GM12865 (cell line): ENCODE measurements around the gene ADGRG6.
A peak's percentile ranks its signal among the peaks of the same experiment; 100 is the strongest.

Experiments
- DNase-seq: peaks from one replicate; pipeline ENCODE4 v3.0.0; 2010; ENCODE audit warnings: low read depth
- H3K4me3 ChIP-seq: 2 replicates; pipeline ENCODE4 v1.5.1; 2011; ENCODE audit warnings: mild to moderate bottlenecking, low read depth, low read length, control low read depth
- TF ChIP-seq, protein P1 (sequence below): IDR thresholded peaks from 2 replicates; pipeline ENCODE4 v1.5.1; 2011; ENCODE audit warnings: low read length, control low read depth, low read depth, inconsistent platforms; ENCODE audit not compliant: insufficient read depth; ENCODE audit errors: missing control alignments

ADGRG6 gene

DNA sequence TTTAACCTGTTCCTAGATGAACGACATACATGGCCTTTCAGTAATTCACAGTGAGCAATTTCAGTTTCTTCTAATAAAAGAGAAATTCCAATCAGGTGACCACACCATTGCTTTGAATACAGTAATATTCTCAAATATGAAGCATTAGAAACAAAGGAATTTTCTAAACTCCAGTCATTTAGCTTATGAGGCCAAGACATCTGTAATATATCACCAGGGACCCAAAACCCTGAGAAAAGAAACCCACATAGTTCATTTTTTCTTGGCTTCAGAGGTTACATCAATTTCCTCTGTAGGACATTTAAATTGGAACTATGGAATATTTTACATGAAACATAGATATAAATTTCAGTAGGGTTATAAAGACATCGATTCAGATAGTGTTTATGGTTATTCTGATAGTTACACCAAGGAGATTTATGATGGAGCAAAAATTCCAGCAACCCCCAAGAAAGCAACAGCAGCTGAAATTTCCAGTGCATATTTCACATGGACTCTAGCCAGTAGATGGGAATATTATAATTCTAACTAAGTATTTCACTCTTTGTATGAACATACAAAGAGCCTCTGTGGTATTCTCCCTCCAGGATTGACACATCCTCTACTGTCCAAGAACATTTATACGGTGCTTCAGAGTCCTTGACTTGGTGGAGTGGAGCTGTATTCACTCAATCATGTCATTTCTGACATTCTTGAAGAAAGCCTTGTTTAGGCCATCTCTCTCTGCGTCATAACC is 82.9 kb downstream of the ADGRG6 start:
- TF ChIP-seq, protein P1, sequence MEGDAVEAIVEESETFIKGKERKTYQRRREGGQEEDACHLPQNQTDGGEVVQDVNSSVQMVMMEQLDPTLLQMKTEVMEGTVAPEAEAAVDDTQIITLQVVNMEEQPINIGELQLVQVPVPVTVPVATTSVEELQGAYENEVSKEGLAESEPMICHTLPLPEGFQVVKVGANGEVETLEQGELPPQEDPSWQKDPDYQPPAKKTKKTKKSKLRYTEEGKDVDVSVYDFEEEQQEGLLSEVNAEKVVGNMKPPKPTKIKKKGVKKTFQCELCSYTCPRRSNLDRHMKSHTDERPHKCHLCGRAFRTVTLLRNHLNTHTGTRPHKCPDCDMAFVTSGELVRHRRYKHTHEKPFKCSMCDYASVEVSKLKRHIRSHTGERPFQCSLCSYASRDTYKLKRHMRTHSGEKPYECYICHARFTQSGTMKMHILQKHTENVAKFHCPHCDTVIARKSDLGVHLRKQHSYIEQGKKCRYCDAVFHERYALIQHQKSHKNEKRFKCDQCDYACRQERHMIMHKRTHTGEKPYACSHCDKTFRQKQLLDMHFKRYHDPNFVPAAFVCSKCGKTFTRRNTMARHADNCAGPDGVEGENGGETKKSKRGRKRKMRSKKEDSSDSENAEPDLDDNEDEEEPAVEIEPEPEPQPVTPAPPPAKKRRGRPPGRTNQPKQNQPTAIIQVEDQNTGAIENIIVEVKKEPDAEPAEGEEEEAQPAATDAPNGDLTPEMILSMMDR, result no peak
- no peak overlapping the region for H3K4me3 ChIP-seq
- no peak for DNase-seq

DNA sequence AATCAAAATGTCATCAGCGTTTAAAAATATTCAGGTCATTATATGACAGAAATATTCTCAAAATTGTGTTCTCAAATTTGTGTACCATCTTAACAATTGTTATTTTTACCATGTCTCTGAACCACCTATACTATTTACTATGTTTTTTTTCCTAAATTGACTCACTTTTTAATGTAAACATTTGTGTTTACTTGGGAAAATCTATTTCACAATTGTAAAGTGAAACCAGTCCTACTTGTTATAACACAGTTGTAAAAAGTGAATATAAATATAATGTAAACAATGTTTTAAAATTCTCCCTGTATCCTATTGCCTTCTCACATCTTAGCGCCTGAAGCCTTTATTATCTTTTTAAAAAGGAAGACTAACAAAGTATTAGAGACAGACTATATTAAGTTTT is 83.5 kb downstream of the ADGRG6 start:
- DNase-seq, result no peak
- H3K4me3 ChIP-seq, result no peak overlapping the region
- TF ChIP-seq, protein P1, result no peak

DNA sequence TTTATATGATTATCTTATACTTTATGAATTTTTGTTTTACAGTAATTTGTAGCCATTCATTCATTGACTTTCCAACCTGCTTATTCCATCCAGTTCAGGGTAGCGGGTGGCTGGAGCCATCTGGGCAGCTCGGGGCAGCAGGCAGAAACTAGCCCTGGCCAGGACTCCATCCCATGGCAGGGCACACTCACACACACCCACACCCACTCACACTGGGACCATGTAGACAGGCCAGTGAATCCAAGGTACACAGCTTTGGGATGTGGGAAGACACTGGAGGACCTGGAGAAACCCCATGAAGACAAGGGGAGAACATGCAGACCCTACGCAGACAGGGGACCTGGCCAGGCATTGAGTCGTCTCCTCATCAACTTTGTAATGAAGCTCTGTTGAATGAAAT is 84.8 kb downstream of the ADGRG6 start:
- TF ChIP-seq, protein P1, result no peak
- no peak overlapping the region for H3K4me3 ChIP-seq
- DNase-seq, result no peak

DNA sequence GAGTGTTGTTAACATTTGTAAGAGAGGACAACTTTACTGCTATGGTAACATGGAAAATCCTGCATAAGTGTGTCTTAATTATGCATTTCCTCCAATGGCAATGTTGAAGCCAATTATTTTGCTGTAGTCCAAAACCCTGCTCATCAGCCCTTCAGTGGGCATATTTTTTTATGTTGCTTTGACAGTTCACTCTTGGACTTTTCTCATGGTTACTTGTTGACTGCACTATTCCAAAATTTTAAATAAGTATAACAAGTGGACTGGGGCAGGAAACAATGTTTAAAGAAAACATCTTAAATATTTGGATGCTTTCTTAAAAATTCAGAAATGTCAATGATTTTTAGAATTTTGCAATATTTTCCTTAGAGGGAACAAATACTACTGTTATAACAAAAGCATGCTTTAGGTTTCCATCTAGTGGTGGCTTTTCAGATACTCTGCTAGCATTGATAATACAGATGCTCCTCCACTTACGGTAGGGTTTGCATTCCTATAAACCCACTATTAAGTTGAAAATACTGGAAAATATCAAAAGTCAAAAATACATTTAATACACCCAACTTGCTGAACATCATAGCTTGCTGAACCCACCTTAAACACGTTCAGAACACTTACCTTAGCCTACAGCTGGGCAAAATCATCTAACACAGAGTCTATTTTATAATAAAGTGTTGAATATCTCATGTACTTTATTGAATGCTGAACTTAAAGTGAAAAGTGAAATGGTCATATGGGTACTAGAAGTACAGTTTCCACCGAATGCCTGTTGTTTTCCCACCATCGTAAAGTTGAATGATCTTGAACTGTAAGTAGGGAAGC is 86.4 kb downstream of the ADGRG6 start:
- TF ChIP-seq, protein P1, result peak; percentile 37
- peak; percentile 27 for DNase-seq
- H3K4me3 ChIP-seq, result no peak overlapping the region

DNA sequence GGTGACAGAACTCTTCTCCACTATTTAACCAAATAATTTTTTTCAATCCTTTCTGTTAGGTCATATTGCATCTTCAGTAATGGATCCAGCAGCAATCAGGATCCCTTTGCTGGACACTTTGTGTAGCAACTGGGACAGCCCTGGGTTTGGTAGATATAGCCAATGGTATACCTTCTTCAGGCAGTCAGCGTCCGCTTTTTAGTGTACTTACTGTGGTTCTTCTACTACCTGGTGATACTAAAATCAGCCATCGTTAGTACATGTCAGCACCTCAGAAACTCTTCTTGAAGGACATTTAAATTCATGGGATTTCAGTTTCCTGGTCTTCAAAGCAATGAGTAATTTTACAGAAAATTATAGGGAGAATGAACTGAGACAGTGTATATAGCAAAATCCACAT is 93.5 kb downstream of the ADGRG6 start:
- TF ChIP-seq, protein P1, result no peak
- DNase-seq, result no peak
- no peak overlapping the region for H3K4me3 ChIP-seq

DNA sequence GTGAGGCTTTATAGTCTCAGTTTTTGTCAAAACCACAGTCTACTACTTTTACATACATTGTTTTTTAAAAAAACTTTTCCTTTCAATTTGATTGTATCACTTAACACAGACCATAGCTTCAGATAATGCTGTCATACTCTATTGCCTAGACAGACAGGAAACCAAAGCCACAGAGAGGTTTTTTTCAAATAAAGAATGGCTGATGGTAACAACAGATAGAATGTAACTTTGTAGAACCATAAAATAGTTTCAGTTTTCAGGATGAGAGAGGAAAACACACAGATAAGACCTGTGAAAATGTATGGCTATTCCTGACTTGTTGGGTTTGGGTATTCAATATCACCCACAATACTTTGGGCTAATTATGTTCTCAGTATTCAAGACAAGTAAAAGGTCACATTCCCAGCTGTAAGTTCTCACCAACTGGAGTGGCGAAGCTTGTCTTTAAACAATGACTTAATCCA is 94.0 kb downstream of the ADGRG6 start:
- H3K4me3 ChIP-seq, result no peak overlapping the region
- TF ChIP-seq, protein P1, result no peak
- peak; percentile 45 for DNase-seq
